HG03103 (cell line): ENCODE results near the gene ACOT12.
A peak's percentile ranks its signal among the peaks of the same experiment; 100 is the strongest.
"Not testable (repeated sequence)": the region's sequence is repeated elsewhere in the genome, so short reads cannot be mapped to it uniquely, and the experiment has no call there.

ENCODE experiments used
- ATAC-seq: cut with Tn5 transposase; IDR thresholded peaks from one replicate; pipeline ENCODE4 v1.9.1; 2021; ENCODE audit warnings: low read depth; ENCODE audit not compliant: unreplicated experiment

The ACOT12 gene

GRCh38 chr5:81301271-81302015 is 92.5 kb downstream of the ACOT12 start, which contains the start of gene ZCCHC9:
Gene ZCCHC9, plus strand, starts transcription at chr5:81301587. Its CDS starts 3,171 bp downstream, at chr5:81304758.
- peak; percentile 94 for ATAC-seq

- no peak for ATAC-seq
Observed at GRCh38 chr5:81300921-81301270, 93.0 kb downstream of the ACOT12 start.

- no peak for ATAC-seq
Observed at GRCh38 chr5:81297531-81297930, 96.4 kb downstream of the ACOT12 start.

GRCh38 chr5:81294021-81294420 is 99.9 kb downstream of the ACOT12 start:
- not testable (repeated sequence) for ATAC-seq

GRCh38 chr5:81292130-81292529 is 101.8 kb downstream of the ACOT12 start:
- no peak for ATAC-seq

GRCh38 chr5:81290146-81290545 is 103.8 kb downstream of the ACOT12 start:
- ATAC-seq = no peak

GRCh38 chr5:81288021-81288433 is 105.9 kb downstream of the ACOT12 start:
- no peak for ATAC-seq

GRCh38 chr5:81286059-81286617 is 107.8 kb downstream of the ACOT12 start:
- no peak for ATAC-seq

GRCh38 chr5:81283976-81284375 is 110.0 kb downstream of the ACOT12 start:
- ATAC-seq = no peak
